DMS153 (cell line): Measurements from ENCODE around the gene OR5B12.
"Not testable (repeated sequence)": the region's sequence is repeated elsewhere in the genome, so short reads cannot be mapped to it uniquely, and the experiment has no call there.

ENCODE experiments used
- DNase-seq: peaks from one replicate; lab custom pipeline; 2025; lab: John Stamatoyannopoulos, UW

OR5B12 gene

GRCh38 chr11:58442136-58442535, at the start of gene OR5B12:
Gene OR5B12, minus strand, starts transcription at chr11:58442236. Its CDS starts 2,085 bp downstream, at chr11:58440151.
- no peak for DNase-seq

GRCh38 chr11:58490827-58491226, 48.8 kb upstream of the OR5B12 start:
- DNase-seq = no peak

GRCh38 chr11:58487170-58487569, 45.1 kb upstream of the OR5B12 start:
- DNase-seq = no peak

- DNase-seq = no peak
Measured at GRCh38 chr11:58485961-58486360, 43.9 kb upstream of the OR5B12 start.

- no peak for DNase-seq
Measured at GRCh38 chr11:58471892-58472291, 29.9 kb upstream of the OR5B12 start.

GRCh38 chr11:58466293-58466692, 24.3 kb upstream of the OR5B12 start:
- no peak for DNase-seq

- DNase-seq = no peak
Measured at GRCh38 chr11:58465690-58466089, 23.7 kb upstream of the OR5B12 start.

- DNase-seq = no peak
Measured at GRCh38 chr11:58451585-58451984, 9.5 kb upstream of the OR5B12 start.

GRCh38 chr11:58446294-58446693, 4.3 kb upstream of the OR5B12 start:
- no peak for DNase-seq

- no peak for DNase-seq
Measured at GRCh38 chr11:58444300-58444699, 2.3 kb upstream of the OR5B12 start.

- DNase-seq = no peak
Measured at GRCh38 chr11:58438486-58438885, 3.5 kb downstream of the OR5B12 start.

GRCh38 chr11:58434217-58434616, 7.8 kb downstream of the OR5B12 start:
- DNase-seq = no peak

GRCh38 chr11:58433638-58434203, 8.3 kb downstream of the OR5B12 start:
- no peak for DNase-seq

- DNase-seq = no peak
Measured at GRCh38 chr11:58429273-58429672, 12.8 kb downstream of the OR5B12 start.

GRCh38 chr11:58428021-58428420, 14.0 kb downstream of the OR5B12 start, which contains the start of gene OR5B2:
Gene OR5B2, minus strand, starts transcription at chr11:58428121. Its CDS starts 4,860 bp downstream, at chr11:58423261.
- no peak for DNase-seq

GRCh38 chr11:58406774-58407173, 35.3 kb downstream of the OR5B12 start, which contains the start of gene OR5B3:
Gene OR5B3, minus strand, starts transcription at chr11:58406874. Its CDS starts 3,465 bp downstream, at chr11:58403409.
- no peak for DNase-seq

GRCh38 chr11:58399622-58400021, 42.4 kb downstream of the OR5B12 start:
- DNase-seq = not testable (repeated sequence)

- no peak for DNase-seq
Measured at GRCh38 chr11:58395581-58395980, 46.5 kb downstream of the OR5B12 start.

GRCh38 chr11:58394195-58394594, 47.8 kb downstream of the OR5B12 start:
- DNase-seq = no peak

GRCh38 chr11:58392746-58393145, 49.3 kb downstream of the OR5B12 start:
- no peak for DNase-seq

GRCh38 chr11:58391879-58392278, 50.2 kb downstream of the OR5B12 start:
- no peak for DNase-seq

- no peak for DNase-seq
Measured at GRCh38 chr11:58390551-58391063, 51.4 kb downstream of the OR5B12 start.
